K562 (cell line): ENCODE results near the gene PRDX2. TPM values are rescaled to one million over a fixed set of nuclear protein-coding genes. Genes with fewer than 3 reads are reported as not detected.
A peak's percentile ranks its signal among the peaks of the same experiment; 100 is the strongest.

Source experiments
- ARID1B ChIP-seq: fragments of 450-650 bp; IDR thresholded peaks from 2 replicates; pipeline ENCODE4 v1.6.1; 2016; ENCODE audit warnings: antibody characterized with exemption, mild to moderate bottlenecking, inconsistent platforms
- ATF2 ChIP-seq: sonication (generic); formaldehyde crosslinking; IDR thresholded peaks from 2 replicates; pipeline ENCODE4 v1.8.1; 2022; ENCODE audit warnings: missing genetic modification reagents
- CBFA2T2 ChIP-seq: fragments of 450-650 bp; conservative IDR thresholded peaks from 2 replicates; pipeline ENCODE4 v1.6.1; 2017; ENCODE audit warnings: mild to moderate bottlenecking
- CREB5 ChIP-seq: fragments of 250-450 bp; sonication (Bioruptor Pico); IDR thresholded peaks from 2 replicates; pipeline ENCODE4 v1.5.0; 2020; ENCODE audit warnings: mild to moderate bottlenecking
- FOXA3 ChIP-seq, 2 experiments: fragments of 450-650 bp in 1 of 2; sonication (generic) in 1 of 2; formaldehyde crosslinking; IDR thresholded peaks in 1 of 2; conservative IDR thresholded peaks in 1 of 2; 2 replicates each; pipeline versions ENCODE4 v1.4.0 to v1.8.0; 2020 to 2022; ENCODE audit warnings: mild to moderate bottlenecking in 2 of 2, missing genetic modification reagents in 1 of 2
- GTF2E2 ChIP-seq: fragments of 200-800 bp; sonication (Bioruptor generic); IDR thresholded peaks from 2 replicates; pipeline ENCODE4 v1.6.1; 2016; ENCODE audit warnings: missing genetic modification characterization, missing compliant biosample characterization
- GTF3C2 ChIP-seq: IDR thresholded peaks from 3 replicates; pipeline ENCODE4 v1.6.1; 2011; ENCODE audit warnings: borderline replicate concordance, mild to moderate bottlenecking, moderate library complexity; ENCODE audit not compliant: insufficient read length; ENCODE audit errors: extremely low read depth
- HNRNPH1 ChIP-seq: fragments of 200-400 bp; formaldehyde crosslinking; optimal IDR thresholded peaks from 2 replicates; pipeline ENCODE3; 2017; ENCODE audit warnings: low read depth, mild to moderate bottlenecking, low read length, moderate library complexity
- JUND ChIP-seq, 2 experiments: IDR thresholded peaks; 2 replicates in 1 of 2; 3 replicates in 1 of 2; pipeline ENCODE4 v1.6.1; 2011; ENCODE audit warnings: borderline replicate concordance in 2 of 2, low read depth in 2 of 2, low read length in 2 of 2, improper control_type of control experiment in 1 of 2, missing biosample characterization in 1 of 2, missing genetic modification characterization in 1 of 2, missing genetic modification reagents in 1 of 2
- KLF1 ChIP-seq: fragments of 450-650 bp; IDR thresholded peaks from 2 replicates; pipeline ENCODE4 v1.6.1; 2016; ENCODE audit warnings: missing genetic modification characterization, missing compliant biosample characterization
- MCM3 ChIP-seq: fragments of 450-650 bp; IDR thresholded peaks from 2 replicates; pipeline ENCODE4 v1.6.1; 2016
- MLLT1 ChIP-seq, 2 experiments: fragments of 450-650 bp; IDR thresholded peaks; 2 replicates each; pipeline ENCODE4 v1.6.1; 2016
- NRF1 ChIP-seq, 2 experiments: fragments of 450-650 bp; IDR thresholded peaks in 1 of 2; conservative IDR thresholded peaks in 1 of 2; 2 replicates each; pipeline ENCODE4 v1.6.1; 2014; ENCODE audit warnings: mild to moderate bottlenecking in 2 of 2
- PHF21A ChIP-seq: fragments of 450-650 bp; IDR thresholded peaks from 2 replicates; pipeline ENCODE4 v1.6.1; 2017; ENCODE audit warnings: low read depth, borderline replicate concordance
- SUPT5H ChIP-seq: fragments of 450-650 bp; IDR thresholded peaks from 2 replicates; pipeline ENCODE4 v1.6.1; 2016
- TCF3 ChIP-seq: sonication (generic); formaldehyde crosslinking; IDR thresholded peaks from 2 replicates; pipeline ENCODE4 v1.4.0; 2020; ENCODE audit warnings: mild to moderate bottlenecking, missing genetic modification reagents
- ZNF316 ChIP-seq: fragments of 450-650 bp; IDR thresholded peaks from 2 replicates; pipeline ENCODE4 v1.6.1; 2016
- ZNF384 ChIP-seq: IDR thresholded peaks from 2 replicates; pipeline ENCODE4 v1.6.1; 2012; ENCODE audit warnings: low read depth, low read length, improper control_type of control experiment
- ZNF444 ChIP-seq: fragments of 250-450 bp; sonication (Bioruptor Pico); IDR thresholded peaks from 2 replicates; pipeline ENCODE4 v1.4.0; 2020; ENCODE audit warnings: mild to moderate bottlenecking, moderate library complexity
- polyA plus RNA-seq, 8 experiments: library from polyadenylated mRNA; depleted of rRNA in 4 of 8; stranded (reverse) in 5 of 8; unstranded in 3 of 8; fragments of >200 nt; fragmentation: Nextera tagmentation in 2 of 8; fragmentation: Illumina TruSeq in 1 of 8; extraction: Ambion mirVana in 2 of 8; extraction: Trizol in 1 of 8; gene quantifications; 2 replicates each; pipeline versions ENCODE4 v1.2.1 to v1.2.3, GENCODE V29; 2011 to 2014; ENCODE audit warnings: inconsistent platforms in 1 of 8, missing spikeins in 1 of 8
- total RNA-seq, 7 experiments: library from RNA; depleted of rRNA in 6 of 7; stranded (reverse); fragments of >200 nt in 6 of 7; fragmentation: Illumina TruSeq in 2 of 7; extraction: Trizol in 2 of 7; gene quantifications; 2 replicates each; pipeline versions ENCODE4 v1.2.1 to v1.2.3, GENCODE V29; 2011 to 2021; ENCODE audit warnings: low replicate concordance in 1 of 7

The PRDX2 gene
- total and polyA plus RNA-seq, 9 of the 15 experiments (the other 6 are each of a cell fraction or from before 2014, with no cell fraction given), result 206 to 1,183 (median 415) TPM

GRCh38 chr19:12847159-12848139 lies 45.8 kb upstream of the PRDX2 start (continued):
- peak; percentile 78 for TF ChIP-seq JUND (IDR thresholded peaks at IDR 0.05; ENCODE audit: borderline replicate concordance, low read depth, low read length)
- TF ChIP-seq JUND (tag; IDR thresholded peaks at IDR 0.05; ENCODE audit: borderline replicate concordance, low read depth, low read length), result no peak
- 0 out of 2 replicates have a peak, but pooled peaks have one; percentile 10 for TF ChIP-seq CBFA2T2
- no peak for TF ChIP-seq PHF21A
- TF ChIP-seq CREB5, result no peak
- no peak for TF ChIP-seq SUPT5H
- no peak for TF ChIP-seq ZNF316
- no peak for TF ChIP-seq MCM3
- TF ChIP-seq ARID1B, result no peak
- peak; percentile 61; the same call in 1 of the 2 replicates for TF ChIP-seq KLF1 (tag)
- TF ChIP-seq MLLT1 (IDR thresholded peaks at IDR 0.05), result no peak
- TF ChIP-seq ATF2 (CRISPR knock-in tag), result no peak
- peak; percentile 50; the same call in 1 of the 2 replicates for TF ChIP-seq ZNF384
- no peak for TF ChIP-seq FOXA3 (CRISPR knock-in tag; conservative IDR thresholded peaks at IDR 0.05 in 1 of 2, IDR thresholded peaks at IDR 0.05 in 1 of 2)
- peak; percentile 82 to 87 for TF ChIP-seq NRF1 (conservative IDR thresholded peaks at IDR 0.05 in 1 of 2, IDR thresholded peaks at IDR 0.05 in 1 of 2)
- no peak for TF ChIP-seq GTF2E2 (tag)
- no peak for TF ChIP-seq ZNF444 (CRISPR knock-in tag)
- no peak for TF ChIP-seq GTF3C2
- no peak; the same call in 1 of the 2 replicates for TF ChIP-seq TCF3 (CRISPR knock-in tag)
- no peak for TF ChIP-seq HNRNPH1
